CD14-positive monocyte (primary cell): ENCODE results near the gene CEP83. TPM values are rescaled to one million over a fixed set of nuclear protein-coding genes. Genes with fewer than 3 reads are reported as not detected.

ENCODE experiments used
- DNase-seq, 3 donors: peaks; one replicate each; pipeline ENCODE4 v3.0.0-alpha.2; 2011 to 2022
- H2AFZ ChIP-seq: 2 replicates; pipeline ENCODE4 v1.6.0; 2012; ENCODE audit warnings: mild to moderate bottlenecking, low read depth, low read length, inconsistent platforms; ENCODE audit not compliant: insufficient read depth, poor library complexity, severe bottlenecking
- H3K27ac ChIP-seq, 2 donors: 1 replicate in 1 of 2; 2 replicates in 1 of 2; pipeline ENCODE4 v1.5.1; 2012 to 2013; ENCODE audit warnings: low read length in 2 of 2, control low read depth in 1 of 2, inconsistent platforms in 1 of 2, low read depth in 1 of 2, mild to moderate bottlenecking in 1 of 2
- H3K27me3 ChIP-seq, 2 donors: one replicate each; pipeline versions ENCODE4 v1.6.0 to v1.6.1; 2011 to 2013; ENCODE audit warnings: low read length in 2 of 2; ENCODE audit not compliant: control insufficient read depth in 2 of 2, insufficient read depth in 2 of 2
- H3K36me3 ChIP-seq, 2 donors: replicated peaks in 1 of 2; 1 replicate in 1 of 2; 2 replicates in 1 of 2; pipeline versions ENCODE4 v1.5.1 to v1.6.1; 2012 to 2013; ENCODE audit warnings: low read length in 2 of 2, control low read depth in 1 of 2, inconsistent platforms in 1 of 2, mild to moderate bottlenecking in 1 of 2; ENCODE audit not compliant: insufficient read depth in 2 of 2, control insufficient read depth in 1 of 2
- H3K4me1 ChIP-seq, 2 donors: 1 replicate in 1 of 2; 2 replicates in 1 of 2; pipeline versions ENCODE4 v1.5.1 to v1.6.1; 2012 to 2013; ENCODE audit warnings: low read length in 2 of 2, control low read depth in 1 of 2, inconsistent platforms in 1 of 2, mild to moderate bottlenecking in 1 of 2, moderate library complexity in 1 of 2; ENCODE audit not compliant: insufficient read depth in 2 of 2, control insufficient read depth in 1 of 2
- H3K4me2 ChIP-seq: replicated peaks from 2 replicates; pipeline ENCODE3; 2012; ENCODE audit warnings: low read length, moderate library complexity, mild to moderate bottlenecking; ENCODE audit not compliant: poor library complexity, severe bottlenecking; ENCODE audit errors: extremely low read depth
- H3K4me3 ChIP-seq, 3 experiments: fragments of 200-600 bp in 1 of 3; sonication (generic) in 1 of 3; replicated peaks in 1 of 3; 1 replicate in 2 of 3; 2 replicates in 1 of 3; pipeline ENCODE4 v1.5.1; 2011 to 2013; ENCODE audit warnings: low read length in 3 of 3, mild to moderate bottlenecking in 3 of 3, control low read depth in 2 of 3, low read depth in 2 of 3, inconsistent platforms in 1 of 3, moderate library complexity in 1 of 3
- H3K79me2 ChIP-seq: 2 replicates; pipeline ENCODE4 v1.6.0; 2012; ENCODE audit warnings: mild to moderate bottlenecking, control low read depth, inconsistent platforms, low read length, moderate library complexity; ENCODE audit not compliant: insufficient read depth
- H3K9ac ChIP-seq: 2 replicates; pipeline ENCODE4 v1.6.0; 2017; ENCODE audit warnings: low read length, mild to moderate bottlenecking; ENCODE audit not compliant: insufficient read depth, poor library complexity, severe bottlenecking
- H3K9me3 ChIP-seq, 2 donors: replicated peaks in 1 of 2; 1 replicate in 1 of 2; 2 replicates in 1 of 2; pipeline versions ENCODE4 v1.5.1 to v1.6.1; 2012 to 2013; ENCODE audit warnings: low read length in 2 of 2, control low read depth in 1 of 2; ENCODE audit not compliant: control insufficient read depth in 1 of 2, insufficient read depth in 1 of 2
- H4K20me1 ChIP-seq: 2 replicates; pipeline ENCODE4 v1.6.0; 2012; ENCODE audit warnings: mild to moderate bottlenecking, low read length, control low read depth, moderate library complexity; ENCODE audit not compliant: insufficient read depth
- H3K27ac Mint-ChIP-seq, 7 donors: one replicate each; pipeline ENCODE4 v1.8.0; 2020; ENCODE audit warnings: mild to moderate bottlenecking in 7 of 7, mixed read lengths in 7 of 7, moderate library complexity in 6 of 7, inconsistent platforms in 2 of 7
- H3K27me3 Mint-ChIP-seq, 3 donors: one replicate each; pipeline ENCODE4 v1.8.0; 2021 to 2022; ENCODE audit warnings: low read depth in 3 of 3, mild to moderate bottlenecking in 3 of 3, mixed read lengths in 3 of 3, moderate library complexity in 3 of 3, inconsistent platforms in 1 of 3
- H3K36me3 Mint-ChIP-seq, 2 donors: one replicate each; pipeline ENCODE4 v1.8.0; 2020; ENCODE audit warnings: mixed read lengths in 2 of 2, inconsistent platforms in 1 of 2, mild to moderate bottlenecking in 1 of 2
- H3K4me1 Mint-ChIP-seq: one replicate; pipeline ENCODE4 v1.8.0; 2020; ENCODE audit warnings: mild to moderate bottlenecking, mixed read lengths
- H3K4me3 Mint-ChIP-seq, 2 donors: one replicate each; pipeline ENCODE4 v1.8.0; 2020; ENCODE audit warnings: mild to moderate bottlenecking in 2 of 2, mixed read lengths in 2 of 2, moderate library complexity in 1 of 2
- H3K9me3 Mint-ChIP-seq, 7 donors: one replicate each; pipeline ENCODE4 v1.8.0; 2020 to 2022; ENCODE audit warnings: mixed read lengths in 7 of 7, mild to moderate bottlenecking in 6 of 7, moderate library complexity in 6 of 7, inconsistent platforms in 2 of 7
- WGBS: methylation state at CpG from one replicate; pipeline ENCODE4 v1.1.5; 2013; ENCODE audit warnings: missing lambda C conversion rate; ENCODE audit not compliant: insufficient coverage; 5-methylcytosine and 5-hydroxymethylcytosine counted together
- intact Hi-C, 2 donors: fragments of 100-400 bp; cut with micrococcal nuclease; formaldehyde crosslinking; loops; one replicate each; pipeline versions ENCODE4 v1.15.0 to v1.15.1; 2023
- polyA minus RNA-seq: library from RNA; depleted of rRNA, polyadenylated mRNA; stranded (reverse); fragments of >200 nt; gene quantifications from 2 replicates; pipeline ENCODE4 v1.2.3, GENCODE V29; 2012
- polyA plus RNA-seq, 3 donors: library from polyadenylated mRNA; depleted of rRNA in 1 of 3; unstranded in 2 of 3; stranded (reverse) in 1 of 3; fragments of 300-500 nt in 2 of 3; fragments of >200 nt in 1 of 3; fragmentation: Illumina TruSeq in 2 of 3; gene quantifications; 1 replicate in 2 of 3; 2 replicates in 1 of 3; pipeline ENCODE4 v1.2.3, GENCODE V29; 2012 to 2021
- total RNA-seq, 12 experiments: library from RNA in 1 of 12; stranded (reverse) in 1 of 12; fragments of 120-200 nt in 1 of 12; gene quantifications; one replicate each; pipeline ENCODE4 v1.2.4 and lab custom pipeline; 2013 to 2026; ENCODE audit warnings: mixed read lengths in 6 of 12, inconsistent platforms in 1 of 12
- TF ChIP-seq, protein P1 (sequence below): fragments of 200-600 bp; IDR thresholded peaks from one replicate; pipeline ENCODE4 v1.8.0; 2022; ENCODE audit warnings: antibody characterized with exemption, mild to moderate bottlenecking

The CEP83 gene, protein sequence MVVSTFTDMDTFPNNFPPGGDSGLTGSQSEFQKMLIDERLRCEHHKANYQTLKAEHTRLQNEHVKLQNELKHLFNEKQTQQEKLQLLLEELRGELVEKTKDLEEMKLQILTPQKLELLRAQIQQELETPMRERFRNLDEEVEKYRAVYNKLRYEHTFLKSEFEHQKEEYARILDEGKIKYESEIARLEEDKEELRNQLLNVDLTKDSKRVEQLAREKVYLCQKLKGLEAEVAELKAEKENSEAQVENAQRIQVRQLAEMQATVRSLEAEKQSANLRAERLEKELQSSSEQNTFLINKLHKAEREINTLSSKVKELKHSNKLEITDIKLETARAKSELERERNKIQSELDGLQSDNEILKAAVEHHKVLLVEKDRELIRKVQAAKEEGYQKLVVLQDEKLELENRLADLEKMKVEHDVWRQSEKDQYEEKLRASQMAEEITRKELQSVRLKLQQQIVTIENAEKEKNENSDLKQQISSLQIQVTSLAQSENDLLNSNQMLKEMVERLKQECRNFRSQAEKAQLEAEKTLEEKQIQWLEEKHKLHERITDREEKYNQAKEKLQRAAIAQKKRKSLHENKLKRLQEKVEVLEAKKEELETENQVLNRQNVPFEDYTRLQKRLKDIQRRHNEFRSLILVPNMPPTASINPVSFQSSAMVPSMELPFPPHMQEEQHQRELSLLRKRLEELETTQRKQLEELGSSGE
- total RNA-seq (2013) = 8.0 TPM
- polyA plus RNA-seq = 1 to 10 TPM in 2 of 3 donors, under 1 TPM in 1; 0.73 to 3.1 (median 1.0) TPM
- polyA minus RNA-seq = 3.5 and 3.7 TPM in 2 replicates
- total RNA-seq (lab: John Stamatoyannopoulos, UW) = 6.2 to 27.7 (median 16.5) reads per million in 11 experiments

DNA sequence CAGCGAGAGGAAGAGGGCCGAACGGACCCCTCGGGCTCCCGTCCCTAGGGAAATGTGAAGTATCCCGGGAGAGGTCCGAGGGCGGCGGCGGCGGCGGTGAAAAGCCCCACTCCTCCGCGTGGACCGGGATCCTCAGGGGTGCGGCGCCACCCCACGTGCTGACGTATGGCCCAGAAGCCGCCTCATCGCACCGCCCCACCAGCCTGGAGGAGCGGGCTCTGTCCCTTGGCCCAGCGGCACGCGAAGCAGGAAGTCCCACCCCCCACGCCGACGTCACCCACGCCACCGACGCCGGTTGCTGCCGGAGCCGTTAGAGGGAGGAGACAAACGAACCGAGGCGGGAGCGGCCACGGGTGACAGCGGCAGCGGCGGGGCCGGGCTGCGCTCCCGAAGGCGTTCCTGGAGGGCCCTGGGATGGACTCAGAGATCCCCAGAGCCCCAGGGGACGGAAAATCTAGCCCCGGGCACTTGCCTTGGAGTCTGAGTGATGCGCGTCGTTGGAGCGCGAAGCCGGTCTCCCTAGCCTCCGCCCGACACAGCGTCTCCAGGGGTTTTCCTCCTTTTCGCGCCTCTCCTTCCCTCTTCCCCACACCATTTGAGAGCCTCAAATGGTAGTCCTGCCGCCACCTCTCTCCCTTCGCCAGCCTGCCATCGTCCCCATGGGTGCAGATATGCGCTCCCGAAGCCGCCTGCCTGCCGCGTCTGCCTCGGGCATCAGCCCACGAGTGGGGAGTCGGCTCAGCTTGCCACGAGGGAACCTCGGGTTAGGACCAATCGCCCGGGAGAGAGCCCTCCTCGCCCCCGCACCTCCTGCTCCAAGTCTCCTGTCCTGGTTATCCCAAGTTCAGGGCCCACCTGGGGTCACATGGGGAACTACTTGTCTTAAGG is at the start of gene CEP83:
CEP83 (minus strand) TSS at position 140 of the 888 bp plus-strand sequence. CDS start 47,377 bp downstream, outside the sequence.
- Mint-ChIP-seq H3K9me3 (peaks cover 0 to 5% (median 0%) of the 10 kb centered on the region in 7 donors), H3K27me3 (peaks cover 0 to 6% (median 2%) of the 10 kb centered on the region in 3 donors), H3K4me1 (peaks cover 18% of the 10 kb centered on the region), H3K4me3 (peak within 1 kb of the TSS; percentile 98 to 99), H3K27ac (peak within 1 kb of the TSS; percentile 91 to 95 (median 92)), H3K36me3 (peaks cover 2 to 4% of the 10 kb centered on the region in 2 donors)
- H3K4me3 ChIP-seq = peak within 1 kb of the TSS; percentile 50 to 88 (median 80)
- TF ChIP-seq, protein P1, sequence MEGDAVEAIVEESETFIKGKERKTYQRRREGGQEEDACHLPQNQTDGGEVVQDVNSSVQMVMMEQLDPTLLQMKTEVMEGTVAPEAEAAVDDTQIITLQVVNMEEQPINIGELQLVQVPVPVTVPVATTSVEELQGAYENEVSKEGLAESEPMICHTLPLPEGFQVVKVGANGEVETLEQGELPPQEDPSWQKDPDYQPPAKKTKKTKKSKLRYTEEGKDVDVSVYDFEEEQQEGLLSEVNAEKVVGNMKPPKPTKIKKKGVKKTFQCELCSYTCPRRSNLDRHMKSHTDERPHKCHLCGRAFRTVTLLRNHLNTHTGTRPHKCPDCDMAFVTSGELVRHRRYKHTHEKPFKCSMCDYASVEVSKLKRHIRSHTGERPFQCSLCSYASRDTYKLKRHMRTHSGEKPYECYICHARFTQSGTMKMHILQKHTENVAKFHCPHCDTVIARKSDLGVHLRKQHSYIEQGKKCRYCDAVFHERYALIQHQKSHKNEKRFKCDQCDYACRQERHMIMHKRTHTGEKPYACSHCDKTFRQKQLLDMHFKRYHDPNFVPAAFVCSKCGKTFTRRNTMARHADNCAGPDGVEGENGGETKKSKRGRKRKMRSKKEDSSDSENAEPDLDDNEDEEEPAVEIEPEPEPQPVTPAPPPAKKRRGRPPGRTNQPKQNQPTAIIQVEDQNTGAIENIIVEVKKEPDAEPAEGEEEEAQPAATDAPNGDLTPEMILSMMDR = no peak
- H3K4me1 ChIP-seq = peaks cover 11 to 22% of the 10 kb centered on the region in 2 donors
- H3K36me3 ChIP-seq = no peaks in the 10 kb centered on the region
- WGBS = under 1% methylated on average over 76 of the region's 77 CpGs
- peak within 1 kb of the TSS; percentile 84 to 96 for H3K27ac ChIP-seq
- peak within 1 kb of the TSS; percentile 91 for H3K4me2 ChIP-seq
- no peaks in the 10 kb centered on the region for H4K20me1 ChIP-seq
- H3K27me3 ChIP-seq = peaks cover 0 to 3% of the 10 kb centered on the region in 2 donors
- peak; percentile 93 to 94 (median 94) for DNase-seq
- peak within 1 kb of the TSS; percentile 92 for H2AFZ ChIP-seq
- intact Hi-C loops = loop anchor here in 1 of 2 donors (10.0 kb wide), 1 partner anchor 185 kb away; no protein-coding TSS in a partner anchor
- H3K9ac ChIP-seq = peak within 1 kb of the TSS; percentile 83
- no peaks in the 10 kb centered on the region for H3K9me3 ChIP-seq
- peaks cover 23% of the 10 kb centered on the region for H3K79me2 ChIP-seq
